Stimulated activated CD4-positive, alpha-beta T cell treated with anti-CD3 and anti-CD28 coated beads, TNF-alpha, amount 100 ng/mL, for 1 hour (primary cell): ENCODE data around the gene MYO1D.

Source experiments
- DNase-seq, 3 donors: peaks; one replicate each; pipeline ENCODE4 v3.0.0-alpha.2; 2020; ENCODE audit warnings: low read depth in 3 of 3, low spot score in 1 of 3

MYO1D gene

DNA sequence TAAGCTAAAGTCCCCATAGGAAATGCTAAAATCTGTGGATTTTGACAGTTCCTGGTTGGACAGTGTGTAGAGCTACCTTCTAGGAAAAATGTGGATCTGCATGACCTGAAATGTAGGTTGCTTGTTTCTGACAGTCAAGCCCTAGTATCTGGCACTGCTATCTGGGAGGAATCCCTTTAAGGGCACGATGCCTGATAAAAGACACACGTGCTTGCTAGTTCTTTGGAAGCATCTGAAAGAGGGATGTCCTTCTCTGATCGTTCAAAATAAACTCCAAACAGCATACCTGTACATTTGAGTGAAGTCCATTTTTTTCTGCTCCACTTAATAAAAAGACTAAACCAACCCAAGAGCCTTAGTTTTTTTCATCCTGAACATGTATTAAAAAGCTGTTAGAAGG, 288.8 kb downstream of the MYO1D start:
- no peak for DNase-seq

DNA sequence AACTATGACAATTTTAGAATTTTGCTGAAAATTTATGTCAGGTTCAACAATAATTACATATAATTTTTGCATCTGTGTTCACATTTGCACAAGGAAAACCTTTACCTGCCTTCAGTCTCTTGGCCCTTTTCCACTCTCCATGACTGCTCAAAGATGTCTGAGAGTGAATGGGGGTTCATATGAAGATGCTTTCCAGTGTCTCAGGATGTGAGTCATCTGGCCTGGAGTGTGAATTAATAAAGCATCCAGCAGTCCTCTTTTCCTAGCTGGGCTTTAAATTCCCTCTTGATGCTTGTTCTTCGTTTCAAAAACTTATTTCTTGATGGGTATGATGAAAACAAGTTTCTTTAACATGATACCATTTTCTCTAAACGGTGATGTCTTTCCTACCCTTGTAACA, 290.3 kb downstream of the MYO1D start:
- DNase-seq, result no peak

DNA sequence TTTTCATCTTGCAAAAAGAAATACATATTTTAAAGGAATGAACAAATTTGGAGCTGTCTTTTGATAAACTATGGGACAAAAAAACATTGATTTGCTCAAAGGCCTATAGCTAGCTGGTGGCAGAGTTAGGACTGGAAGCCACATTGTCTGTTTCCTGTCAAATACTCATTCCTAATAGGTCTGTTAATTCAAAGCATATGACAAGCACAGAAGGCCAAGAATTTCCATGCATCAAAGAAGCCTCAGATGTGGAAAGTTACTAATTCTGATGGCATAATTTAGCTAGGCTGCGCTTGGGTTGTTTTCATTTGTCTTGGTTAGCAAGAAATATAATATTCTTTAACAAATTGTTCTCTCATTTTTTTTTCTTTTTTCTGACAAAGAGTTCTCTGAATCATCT, 292.1 kb downstream of the MYO1D start:
- no peak for DNase-seq

DNA sequence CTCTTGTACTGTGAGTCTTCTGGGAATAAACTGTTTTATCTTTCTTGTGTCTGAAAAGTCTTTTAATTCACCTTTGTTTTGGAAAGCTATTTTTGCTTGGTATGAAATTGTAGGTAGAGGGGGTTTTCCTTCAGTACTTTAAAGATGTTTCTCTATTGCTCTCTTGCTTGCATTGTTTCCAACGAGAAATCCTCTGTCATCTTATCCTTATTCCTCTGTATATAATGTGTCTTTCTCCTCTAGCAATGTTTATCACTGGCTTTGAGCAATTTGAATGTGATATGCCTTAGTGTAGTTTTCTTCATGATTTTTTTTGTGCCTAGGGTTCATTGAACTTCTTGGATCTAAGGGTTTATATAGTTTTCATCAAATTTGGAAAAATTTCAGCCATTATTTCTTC, 293.9 kb downstream of the MYO1D start:
- DNase-seq, result no peak

DNA sequence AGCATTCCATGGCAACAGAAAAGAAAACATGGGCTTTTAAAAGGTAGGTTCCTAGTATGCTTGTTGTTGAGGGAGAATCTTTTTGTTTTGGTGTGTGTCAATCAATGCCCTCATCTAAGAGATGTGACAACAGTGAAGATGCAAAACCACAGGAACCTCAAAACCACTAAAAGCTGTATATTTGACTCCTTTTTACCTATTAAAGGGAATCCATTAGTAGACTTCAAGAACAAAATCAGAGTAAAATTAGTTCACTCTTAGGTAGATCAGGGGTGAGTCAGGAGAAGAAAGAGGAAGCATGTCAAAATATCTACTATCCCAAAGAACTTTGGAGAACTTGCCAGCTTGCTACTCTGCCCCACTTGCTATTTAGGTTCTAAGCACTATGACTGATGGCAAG, 301.1 kb downstream of the MYO1D start:
- DNase-seq, result no peak

DNA sequence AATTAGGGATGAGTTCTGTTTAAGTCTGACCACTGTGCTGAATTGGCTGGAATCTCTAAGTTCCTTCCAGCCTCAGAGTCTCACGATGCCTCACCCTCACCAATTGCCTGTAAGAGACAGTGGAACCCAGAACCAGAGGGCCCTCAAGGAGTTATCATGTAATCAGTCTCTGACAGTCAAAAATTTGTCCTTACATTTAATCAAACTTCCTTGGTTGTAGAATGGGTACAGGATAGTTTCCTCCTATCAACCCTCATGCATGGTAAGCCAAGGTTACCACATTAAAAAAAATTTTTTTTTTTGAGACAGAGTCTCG, 306.9 kb downstream of the MYO1D start:
- no peak for DNase-seq

DNA sequence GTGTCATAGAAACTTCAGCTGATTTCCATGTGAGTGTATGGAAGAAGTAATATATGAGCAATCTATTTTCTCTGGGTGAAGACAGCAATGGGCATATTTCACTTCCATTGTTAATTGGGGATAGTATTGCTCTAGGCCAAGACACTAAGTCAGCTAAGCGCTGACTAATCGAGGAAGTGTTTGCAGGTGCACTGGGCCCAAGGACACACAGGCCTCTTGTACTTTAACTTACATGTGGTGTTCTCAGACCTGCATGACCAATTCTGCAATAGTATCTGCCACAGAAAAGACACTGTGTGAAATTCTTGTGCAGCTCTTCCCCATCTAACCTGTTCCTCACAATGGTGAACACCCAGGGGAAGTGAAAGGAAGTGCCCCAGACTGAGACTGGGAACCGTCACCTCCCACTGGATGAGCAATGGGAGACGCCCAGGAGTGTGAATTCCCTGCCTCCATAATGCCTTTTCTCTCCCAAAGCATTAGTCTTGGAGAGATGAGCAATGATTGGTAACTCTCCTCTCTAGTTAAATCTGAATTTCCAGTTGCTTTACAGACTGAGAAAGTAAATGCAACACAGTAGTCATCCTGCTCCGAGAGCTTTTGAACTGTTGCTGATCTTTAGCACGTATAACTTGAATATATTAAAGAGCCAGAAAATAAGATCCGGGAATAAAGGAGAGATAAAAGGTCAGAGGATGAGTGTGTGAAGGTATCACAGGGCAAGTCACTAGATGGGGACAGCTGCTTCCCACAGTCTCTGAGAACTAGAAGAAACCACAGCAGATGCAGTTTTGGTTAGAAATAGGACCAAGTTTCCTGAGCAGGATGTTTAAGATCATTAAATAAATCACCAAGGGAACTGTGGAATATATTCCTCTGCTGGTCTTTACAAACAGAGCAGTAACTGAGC, 307.5 kb downstream of the MYO1D start:
- DNase-seq, result no peak

DNA sequence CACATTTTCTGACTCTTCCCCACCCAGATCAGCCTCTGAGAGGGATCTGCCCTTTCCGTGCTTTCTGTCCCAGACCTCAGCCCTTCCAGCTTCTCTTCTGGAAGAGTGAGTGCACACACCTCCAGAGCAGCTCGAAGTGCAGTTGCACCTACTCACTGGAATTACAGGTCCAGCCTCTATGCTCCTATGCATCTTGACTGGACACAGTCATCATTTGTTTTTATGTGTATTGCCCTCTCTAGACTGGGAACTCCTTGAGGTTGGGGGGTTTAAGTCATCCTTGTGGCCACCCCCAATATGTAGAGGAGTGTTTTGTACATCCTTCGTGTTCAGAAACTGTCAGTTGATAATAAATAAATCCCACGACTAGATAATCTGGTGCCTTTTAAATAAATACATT, 308.2 kb downstream of the MYO1D start:
- no peak for DNase-seq

DNA sequence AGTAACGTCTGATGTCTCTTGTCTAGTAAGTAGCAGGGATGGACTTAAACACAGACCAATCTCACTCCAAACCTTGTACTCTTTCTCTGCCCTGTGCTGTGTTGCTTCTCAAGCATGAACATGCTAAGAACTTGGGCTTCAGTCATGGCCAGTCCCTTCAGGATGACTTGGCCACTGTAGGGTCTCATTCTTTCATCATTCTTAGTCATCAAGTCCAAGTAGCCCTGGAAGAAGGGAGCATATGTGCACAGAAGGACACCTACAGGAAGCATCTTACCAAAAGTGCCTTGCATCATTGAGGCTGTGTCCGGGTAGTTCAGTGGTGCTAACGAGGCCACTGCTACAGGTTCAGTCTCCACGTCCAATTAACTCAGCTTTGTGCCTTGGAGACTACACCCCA, 309.4 kb downstream of the MYO1D start:
- DNase-seq, result no peak

DNA sequence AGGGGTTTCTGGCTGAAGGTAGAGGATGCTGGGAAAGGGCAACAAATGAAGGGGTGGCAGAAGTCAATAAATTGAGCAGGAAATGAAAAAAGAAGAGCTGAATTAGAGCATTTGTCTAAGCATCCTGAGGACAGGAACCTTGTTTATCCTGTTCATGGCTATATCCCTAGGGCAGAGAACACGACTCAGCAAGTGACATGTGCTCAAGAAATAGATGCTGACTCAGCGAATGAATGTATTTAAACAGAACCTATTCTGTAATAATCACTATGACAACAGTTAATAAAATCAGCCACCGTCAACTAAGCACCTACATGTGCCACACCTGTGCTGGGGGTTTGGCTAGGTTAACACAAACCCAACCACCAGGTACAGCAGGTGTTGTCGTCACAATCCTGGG, 309.8 kb downstream of the MYO1D start:
- no peak for DNase-seq

DNA sequence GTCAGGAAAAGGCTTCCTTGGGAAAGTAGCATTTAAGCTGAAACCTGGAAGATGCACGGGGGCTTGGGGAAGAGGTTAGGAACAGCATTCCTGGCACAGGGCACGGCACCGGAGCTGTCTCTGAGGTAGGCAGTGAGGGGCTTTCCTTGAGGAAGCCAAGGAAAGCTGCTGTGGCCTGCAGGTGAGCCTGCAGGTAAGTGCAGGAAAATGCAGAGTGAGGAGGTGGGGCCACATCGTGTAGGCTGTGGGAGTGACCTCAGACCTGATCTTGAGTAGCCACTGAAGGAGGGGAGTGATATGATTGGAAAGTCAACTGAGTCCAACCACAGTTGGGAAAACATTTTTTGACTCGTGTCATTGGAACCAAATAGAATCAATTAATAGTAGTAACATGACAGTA, 310.6 kb downstream of the MYO1D start:
- no peak for DNase-seq

DNA sequence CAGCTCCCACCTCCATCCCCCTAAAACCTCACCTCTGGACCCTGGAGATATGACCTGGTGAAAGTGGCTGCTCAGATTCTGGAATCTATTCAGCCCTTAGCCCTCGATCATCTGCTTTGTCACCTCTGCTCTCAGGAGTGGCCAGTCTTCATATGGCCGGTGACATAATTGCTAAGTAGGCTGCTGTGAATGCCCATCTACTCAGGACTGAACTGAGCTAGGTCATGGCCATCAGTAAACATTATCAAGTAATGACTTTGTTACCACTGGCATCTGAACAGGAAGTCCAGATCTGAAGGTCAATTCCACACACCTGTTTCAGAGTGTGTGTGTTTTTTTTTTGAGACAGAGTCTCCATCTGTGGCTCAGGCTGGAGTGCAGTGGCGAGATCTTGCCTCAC, 311.5 kb downstream of the MYO1D start:
- DNase-seq, result no peak

DNA sequence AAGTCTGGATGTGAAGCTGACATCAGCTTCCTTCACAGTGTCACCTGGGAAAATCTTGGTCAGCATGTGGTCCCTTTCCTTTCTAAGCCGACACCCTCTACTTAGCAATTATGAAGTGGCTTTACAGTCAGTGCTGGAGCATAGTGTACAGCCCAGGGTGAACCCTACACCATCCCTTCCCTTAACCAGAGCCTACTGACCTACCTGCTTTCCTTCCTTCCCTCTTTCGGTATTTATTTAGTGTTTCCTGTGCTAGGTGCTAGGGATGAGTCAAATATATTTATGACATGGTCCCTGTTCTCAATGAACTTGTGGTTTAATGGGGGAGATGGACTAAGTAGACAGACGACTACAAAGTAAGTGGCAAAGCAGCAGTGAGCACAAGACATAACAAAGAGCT, 312.6 kb downstream of the MYO1D start:
- no peak for DNase-seq

DNA sequence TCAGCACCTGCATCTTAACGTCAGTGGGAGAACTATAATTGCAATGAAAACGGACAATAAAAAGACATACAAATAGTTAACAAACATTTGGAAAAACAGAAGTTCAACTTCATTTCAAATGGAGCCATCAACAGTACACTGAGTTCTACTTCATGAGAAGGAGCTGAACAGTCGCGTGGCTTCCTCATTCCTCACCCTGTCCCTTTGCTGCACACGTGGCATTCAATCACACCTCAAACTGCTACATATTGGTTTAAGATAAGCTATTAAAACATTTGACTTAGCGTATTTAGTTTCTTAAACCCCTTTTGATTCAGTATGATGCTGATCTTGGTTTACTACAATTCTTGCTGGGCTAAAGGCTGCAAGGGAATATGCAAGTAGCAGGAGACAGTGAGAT, 313.3 kb downstream of the MYO1D start:
- no peak for DNase-seq

DNA sequence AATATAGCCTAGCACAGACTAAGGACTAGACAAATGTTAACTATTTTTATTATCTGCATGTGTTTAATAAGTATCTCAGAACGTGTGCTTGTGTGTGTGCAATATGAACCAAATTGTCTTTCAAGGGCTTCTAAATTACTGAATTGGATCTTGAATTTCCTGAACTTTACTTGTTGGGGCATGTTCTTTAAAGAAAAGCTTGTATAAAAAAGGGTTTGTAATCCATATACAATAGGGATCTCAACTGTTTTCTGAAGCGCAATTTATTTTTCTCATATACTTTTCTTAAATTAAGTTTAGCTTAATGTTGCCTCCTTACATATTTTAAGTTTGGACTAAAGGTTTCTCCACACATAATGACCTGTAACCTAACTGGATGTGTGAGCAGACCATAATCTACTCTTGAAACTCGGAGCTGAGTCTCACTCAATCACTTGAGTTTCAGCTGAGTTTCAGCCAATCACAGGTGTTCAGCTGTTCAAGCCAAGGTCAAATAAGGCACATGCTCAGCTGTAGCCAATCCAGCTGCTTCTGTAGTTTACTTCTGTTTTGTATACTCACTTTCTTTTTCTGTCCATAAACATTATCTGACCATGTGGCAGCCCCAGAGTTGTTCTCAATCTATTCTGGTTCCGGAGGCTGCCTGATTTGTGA, 317.8 kb downstream of the MYO1D start:
- DNase-seq, result no peak

DNA sequence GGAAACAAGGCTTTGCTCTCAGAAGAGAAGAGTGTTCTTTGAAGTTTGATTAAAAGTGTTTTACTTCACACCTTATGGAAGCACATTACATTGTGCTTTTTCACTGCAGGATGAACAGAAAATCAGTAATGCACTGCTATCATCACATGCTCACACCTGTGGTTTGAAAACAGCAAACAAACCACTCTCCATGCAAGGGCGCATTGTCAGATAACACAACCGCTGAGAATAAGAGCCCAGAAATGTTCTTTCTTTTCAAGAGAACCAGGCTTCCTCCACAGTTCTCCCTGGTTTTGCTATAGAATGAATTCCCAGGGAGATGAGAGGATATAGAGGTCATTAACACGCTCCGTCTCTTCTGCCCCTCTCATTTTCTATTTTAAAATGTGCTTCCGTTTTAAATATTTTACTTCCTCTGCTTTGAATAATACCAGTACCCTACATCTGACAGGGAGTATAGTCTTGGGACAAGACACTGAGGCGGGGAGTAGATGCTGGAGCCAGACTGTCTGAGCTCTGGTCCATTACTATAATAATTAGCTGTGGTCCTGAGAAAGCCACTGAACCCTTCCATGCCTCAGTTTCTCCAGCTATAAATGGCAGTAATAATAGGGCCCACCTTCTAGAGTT, 318.5 kb downstream of the MYO1D start:
- no peak for DNase-seq

DNA sequence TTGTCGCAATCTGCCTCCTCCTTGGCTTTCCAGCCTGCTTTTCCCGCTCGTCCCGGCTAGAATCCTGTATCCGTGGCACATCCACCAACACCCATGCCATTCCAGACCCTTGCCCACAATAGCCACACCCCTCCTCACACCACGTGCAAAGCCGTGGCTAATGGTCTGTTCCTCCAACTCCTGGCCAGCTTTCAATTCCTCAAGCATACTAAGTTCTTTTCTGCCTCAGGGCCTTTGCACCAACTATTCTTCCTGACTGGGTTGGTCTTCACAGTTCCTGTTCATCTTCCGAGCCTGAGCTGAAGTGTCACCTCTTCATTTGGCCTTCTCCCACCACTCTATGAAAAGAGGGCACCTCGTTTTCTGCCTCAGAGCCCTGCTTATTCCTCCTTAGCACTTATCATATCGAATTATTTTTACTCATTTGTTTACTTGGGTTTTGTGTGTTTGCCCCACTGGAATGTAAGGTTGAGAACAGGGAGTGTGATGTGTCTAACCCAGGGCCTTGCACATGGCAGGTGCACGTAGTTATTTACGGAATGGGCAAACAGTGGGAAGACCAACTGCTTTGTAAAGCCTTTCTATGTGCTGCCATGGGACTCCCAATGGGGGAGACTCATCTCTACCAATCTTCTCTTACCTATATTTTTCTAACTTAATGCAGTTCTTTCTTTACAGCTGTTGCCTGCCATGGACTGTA, 321.2 kb downstream of the MYO1D start:
- no peak for DNase-seq

DNA sequence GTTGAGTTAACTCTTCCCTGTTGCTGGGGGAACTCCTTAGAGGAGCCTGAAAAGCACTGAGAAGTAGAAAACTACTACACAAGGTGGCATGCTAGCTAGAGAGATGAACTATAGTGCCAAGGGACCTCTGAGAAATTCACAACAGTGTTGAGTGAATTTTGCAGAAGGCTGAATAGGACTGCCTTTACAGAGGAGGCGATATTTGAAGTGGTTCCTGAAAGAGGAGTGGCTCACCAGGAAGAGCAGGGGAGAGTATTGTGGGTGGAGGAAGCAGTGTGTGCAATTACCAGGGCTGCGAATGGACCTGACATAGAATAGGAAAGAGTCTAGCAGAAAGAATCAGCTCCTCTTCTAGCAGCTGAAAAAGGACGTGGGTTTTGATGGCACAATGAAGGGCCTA, 323.8 kb downstream of the MYO1D start:
- no peak for DNase-seq

DNA sequence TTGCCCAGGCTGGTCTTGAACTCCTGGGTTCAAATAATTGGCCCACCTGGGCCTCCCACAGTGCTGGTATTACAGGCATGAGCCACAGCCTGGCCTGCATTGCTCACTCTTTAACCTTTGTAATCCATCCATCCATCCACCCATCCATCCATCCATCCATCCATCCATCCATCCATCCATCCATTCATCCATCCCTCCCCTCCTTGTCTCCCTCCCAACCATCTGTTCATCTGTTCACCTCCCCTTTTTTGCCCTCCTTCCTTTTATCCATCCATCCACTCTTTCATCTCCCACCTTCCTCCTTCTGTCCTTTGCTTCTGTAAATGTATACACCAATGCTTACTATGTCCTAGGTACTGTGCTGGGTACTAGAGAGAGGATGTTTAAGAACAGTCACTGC, 324.6 kb downstream of the MYO1D start:
- DNase-seq, result no peak

DNA sequence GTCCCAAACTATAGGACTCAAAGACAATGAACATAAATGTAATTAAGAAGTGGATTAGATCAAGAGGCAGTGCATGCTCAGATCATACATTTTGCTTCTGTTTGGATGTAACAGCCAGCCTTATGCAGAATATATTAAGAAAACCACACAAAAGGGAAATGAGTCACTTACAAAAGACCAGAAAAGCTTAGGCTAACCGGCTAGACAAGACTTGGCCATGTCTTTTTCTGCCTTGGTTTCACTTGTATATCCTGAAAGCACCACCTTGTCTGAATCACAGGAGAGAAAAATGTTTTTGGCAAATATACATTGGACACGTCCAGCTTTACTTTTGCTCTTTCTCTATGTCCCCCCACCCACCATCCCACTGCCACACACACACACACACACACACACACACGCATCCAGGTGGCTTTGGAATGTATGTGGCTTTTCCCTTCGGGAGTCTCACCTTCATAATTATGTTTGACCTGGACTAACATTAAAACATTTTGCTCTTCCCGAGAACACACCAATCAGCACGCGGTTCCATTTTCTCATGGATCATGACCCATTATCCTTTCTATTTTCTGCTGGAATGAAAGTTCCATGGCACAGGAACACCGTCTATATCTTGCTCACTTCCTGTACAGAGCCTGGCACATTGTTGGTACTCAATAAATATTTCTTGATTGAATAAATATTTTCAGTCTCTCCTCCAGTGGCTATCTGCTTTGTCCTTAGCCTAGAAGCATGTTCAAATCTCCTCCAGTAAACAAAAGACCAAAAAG, 325.6 kb downstream of the MYO1D start:
- no peak for DNase-seq

DNA sequence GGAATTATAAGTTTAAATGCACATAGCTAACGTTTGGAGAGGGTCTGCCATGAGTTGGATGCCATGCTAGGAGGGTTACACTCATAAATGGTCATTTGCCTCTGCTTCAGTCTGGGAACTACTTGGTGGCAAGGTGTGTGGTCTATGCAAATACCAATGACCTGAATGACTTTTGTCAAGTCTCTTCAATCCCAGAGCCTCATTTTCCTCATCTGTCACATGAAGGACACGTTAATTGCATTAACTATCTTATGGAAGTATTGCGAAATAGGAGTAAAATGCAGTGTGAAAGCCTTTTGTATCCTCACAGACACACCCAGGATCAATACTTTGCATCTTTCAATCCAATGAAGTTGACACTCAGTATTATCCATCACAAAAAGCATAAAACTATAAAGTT, 327.4 kb downstream of the MYO1D start:
- DNase-seq, result no peak
